ENCODE data around the gene MRPL19. TPM values are rescaled to one million over a fixed set of nuclear protein-coding genes. Genes with fewer than 3 reads are reported as not detected.
"Not testable (repeated sequence)": the region's sequence is repeated elsewhere in the genome, so short reads cannot be mapped to it uniquely, and the experiment has no call there.

MRPL19 gene
- total RNA-seq, 2 donors from 2014 or later: 39.2 to 56.4 TPM

DNA sequence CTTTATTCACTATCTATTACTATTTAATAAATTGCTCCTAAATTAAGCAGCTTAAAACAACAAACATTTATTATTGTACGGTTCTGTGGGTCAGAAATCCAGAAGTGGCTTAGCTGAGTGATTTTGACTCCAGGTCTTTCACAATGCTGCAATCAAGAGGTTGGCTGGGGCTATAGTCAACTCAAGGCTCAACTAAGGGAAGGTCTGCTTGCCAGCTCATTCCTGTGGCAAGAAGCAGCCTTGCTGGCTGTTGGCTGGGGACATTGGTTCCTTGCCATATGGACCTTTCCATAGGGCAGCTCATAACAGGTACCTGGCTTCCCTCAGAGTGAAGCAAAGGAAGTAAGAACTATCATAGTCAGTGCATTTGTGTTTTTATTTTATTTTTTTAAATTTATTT is 5.0 kb upstream of the MRPL19 start:
- no peak overlapping the region for H3K27ac Mint-ChIP-seq
- H3K36me3 Mint-ChIP-seq: peaks cover 12 to 13% of the 10 kb centered on the region in 2 donors
- no peaks in the 10 kb centered on the region for H3K9me3 Mint-ChIP-seq
- no peak for DNase-seq (ENCODE audit: low spot score in 2 of 2)
- no peak for ATAC-seq

GRCh38 chr2:75643980-75644379 is 2.6 kb upstream of the MRPL19 start:
- ATAC-seq (no peak), DNase-seq (ENCODE audit: low spot score in 2 of 2) (no peak)
- peaks cover 16 to 22% of the 10 kb centered on the region in 2 donors for H3K36me3 Mint-ChIP-seq
- no peaks in the 10 kb centered on the region for H3K9me3 Mint-ChIP-seq
- no peak overlapping the region for H3K27ac Mint-ChIP-seq

GRCh38 chr2:75645643-75646042 is 940 bp upstream of the MRPL19 start:
- peak overlapping the region in 1 of 2 donors; percentile 97 for H3K27ac Mint-ChIP-seq
- DNase-seq (ENCODE audit: low spot score in 2 of 2): no peak
- H3K36me3 Mint-ChIP-seq: peaks cover 21 to 25% of the 10 kb centered on the region in 2 donors
- no peaks in the 10 kb centered on the region for H3K9me3 Mint-ChIP-seq
- no peak for ATAC-seq

DNA sequence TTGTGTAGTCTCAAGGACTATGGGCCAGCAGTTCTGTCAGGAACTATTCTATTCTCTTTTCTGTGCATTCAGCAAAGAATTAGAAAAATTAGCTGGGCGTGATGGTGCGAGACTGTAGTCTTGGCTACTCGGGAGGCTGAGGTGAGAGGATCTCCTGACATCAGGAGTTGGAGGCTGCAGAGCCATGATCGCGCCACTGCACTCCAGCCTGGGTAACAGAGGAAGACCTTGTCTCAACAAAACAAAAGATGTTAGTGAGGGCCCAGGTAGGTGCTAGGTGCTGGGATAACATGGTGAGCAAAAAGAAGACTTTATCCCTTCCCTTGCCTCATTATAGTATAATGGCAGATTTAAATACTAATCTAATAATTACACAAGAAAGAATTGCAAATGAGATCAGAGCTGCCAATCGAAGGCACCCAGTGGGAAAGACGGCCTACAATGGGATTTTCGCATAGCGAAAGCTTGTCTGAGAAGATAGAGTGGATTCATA is 447 bp upstream of the MRPL19 start:
- DNase-seq (ENCODE audit: low spot score in 2 of 2): no peak
- no peaks in the 10 kb centered on the region for H3K9me3 Mint-ChIP-seq
- peaks cover 23 to 25% of the 10 kb centered on the region in 2 donors for H3K36me3 Mint-ChIP-seq
- H3K27ac Mint-ChIP-seq: peak overlapping the region; percentile 97
- no peak for ATAC-seq

GRCh38 chr2:75647771-75648170 is 1.2 kb downstream of the MRPL19 start:
- ATAC-seq (no peak), DNase-seq (ENCODE audit: low spot score in 2 of 2) (no peak)
- peaks cover 29 to 31% of the 10 kb centered on the region in 2 donors for H3K36me3 Mint-ChIP-seq
- H3K27ac Mint-ChIP-seq: peak overlapping the region; percentile 97
- H3K9me3 Mint-ChIP-seq: no peaks in the 10 kb centered on the region

DNA sequence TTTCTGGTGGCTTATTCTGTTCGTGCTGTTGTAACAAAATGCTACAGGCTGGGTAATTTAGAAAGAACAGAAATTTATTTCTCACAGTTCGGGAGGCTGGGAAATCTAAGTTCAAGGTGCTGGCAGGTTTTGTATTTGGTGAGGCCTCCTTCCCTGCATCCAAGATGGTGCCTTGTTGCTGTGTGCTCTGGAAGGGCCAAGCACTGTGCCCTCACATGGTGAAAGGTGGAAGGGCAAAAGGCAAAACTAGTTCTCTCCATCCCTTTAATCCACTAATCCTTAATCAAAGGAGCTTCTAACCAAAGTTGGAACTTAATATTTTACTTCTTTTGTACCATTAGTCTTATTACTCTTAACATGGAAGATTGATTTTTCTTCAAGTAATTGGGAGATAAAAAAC is 7.4 kb downstream of the MRPL19 start:
- H3K9me3 Mint-ChIP-seq: peaks cover 7 to 9% of the 10 kb centered on the region in 2 donors
- H3K27ac Mint-ChIP-seq: peak overlapping the region in 1 of 2 donors; percentile 45
- no peak for ATAC-seq
- DNase-seq (ENCODE audit: low spot score in 2 of 2): no peak
- peaks cover 50 to 71% of the 10 kb centered on the region in 2 donors for H3K36me3 Mint-ChIP-seq

- peaks cover 18% of the 10 kb centered on the region in 2 donors for H3K9me3 Mint-ChIP-seq
- ATAC-seq (peak in 1 of 2 donors; percentile 16), DNase-seq (ENCODE audit: low spot score in 2 of 2) (no peak)
- H3K27ac Mint-ChIP-seq: no peak overlapping the region
- H3K36me3 Mint-ChIP-seq: peaks cover 65 to 82% of the 10 kb centered on the region in 2 donors
Measured at GRCh38 chr2:75655861-75656260, 9.3 kb downstream of the MRPL19 start.

- Mint-ChIP-seq H3K27ac (no peak overlapping the region), H3K9me3 (peaks cover 18% of the 10 kb centered on the region in 2 donors), H3K36me3 (peaks cover 70 to 89% of the 10 kb centered on the region in 2 donors)
- no peak for ATAC-seq
- DNase-seq (ENCODE audit: low spot score in 2 of 2): no peak
Measured at GRCh38 chr2:75656563-75656962, 10.0 kb downstream of the MRPL19 start.

DNA sequence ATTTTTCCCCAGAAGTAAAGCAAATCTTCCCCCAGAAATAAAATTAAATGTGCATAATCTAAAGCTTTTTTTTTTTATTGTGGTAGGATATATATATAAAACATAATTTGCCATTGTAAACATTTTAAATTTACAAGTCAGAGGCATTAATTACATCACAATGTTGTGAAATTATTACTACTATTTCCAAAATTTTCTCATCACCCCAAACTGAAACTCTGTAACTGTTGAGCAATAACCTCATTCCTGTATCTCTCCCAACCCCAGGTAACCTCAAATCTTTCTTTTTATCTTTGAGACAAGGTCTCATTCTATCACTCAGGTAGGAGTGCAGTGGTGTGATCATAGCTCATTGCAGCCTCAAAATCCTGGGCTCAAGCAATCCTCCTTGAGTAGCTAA is 11.2 kb downstream of the MRPL19 start:
- no peak for DNase-seq (ENCODE audit: low spot score in 2 of 2)
- H3K36me3 Mint-ChIP-seq: peaks cover 69 to 95% of the 10 kb centered on the region in 2 donors
- no peak overlapping the region for H3K27ac Mint-ChIP-seq
- H3K9me3 Mint-ChIP-seq: peaks cover 18% of the 10 kb centered on the region in 2 donors
- ATAC-seq: no peak

- Mint-ChIP-seq H3K27ac (no peak overlapping the region), H3K9me3 (no peaks in the 10 kb centered on the region), H3K36me3 (peaks cover 11 to 29% of the 10 kb centered on the region in 2 donors)
- ATAC-seq: no peak
- no peak for DNase-seq (ENCODE audit: low spot score in 2 of 2)
Measured at GRCh38 chr2:75666911-75667310, 20.3 kb downstream of the MRPL19 start.

DNA sequence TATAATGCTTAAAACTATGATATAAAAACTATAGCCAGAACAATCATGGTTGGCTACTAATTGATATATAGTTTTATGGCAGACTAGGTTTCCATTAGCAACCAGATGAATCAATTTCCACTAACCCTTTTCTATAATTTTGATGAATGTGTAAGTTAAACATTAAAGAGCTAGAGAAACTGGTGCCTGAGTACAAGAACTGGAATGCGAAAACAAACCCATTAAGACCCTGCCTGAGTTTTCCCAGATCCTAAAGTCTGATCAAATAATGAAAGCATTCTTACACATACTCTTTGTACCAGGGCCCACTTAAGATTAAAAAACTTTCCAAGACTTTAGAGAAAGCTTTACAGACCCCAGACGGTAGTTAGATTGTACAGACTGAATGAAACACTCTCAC is 21.3 kb downstream of the MRPL19 start:
- ATAC-seq: no peak
- H3K36me3 Mint-ChIP-seq: peaks cover 14 to 25% of the 10 kb centered on the region in 2 donors
- no peaks in the 10 kb centered on the region for H3K9me3 Mint-ChIP-seq
- DNase-seq (ENCODE audit: low spot score in 2 of 2): no peak
- H3K27ac Mint-ChIP-seq: no peak overlapping the region

GRCh38 chr2:75675423-75675822 is 28.8 kb downstream of the MRPL19 start:
- DNase-seq (ENCODE audit: low spot score in 2 of 2); H3K27ac Mint-ChIP-seq; ATAC-seq; H3K9me3 Mint-ChIP-seq: not testable (repeated sequence)
- H3K36me3 Mint-ChIP-seq: peaks cover 20% of the 10 kb centered on the region in 2 donors

GRCh38 chr2:75675908-75676307 is 29.3 kb downstream of the MRPL19 start:
- Mint-ChIP-seq H3K36me3 (peaks cover 16 to 18% of the 10 kb centered on the region in 2 donors), H3K9me3 (no peaks in the 10 kb centered on the region), H3K27ac (no peak overlapping the region)
- DNase-seq (ENCODE audit: low spot score in 2 of 2): no peak
- no peak for ATAC-seq

- DNase-seq (ENCODE audit: low spot score in 2 of 2) (no peak), ATAC-seq (no peak)
- Mint-ChIP-seq H3K9me3 (no peaks in the 10 kb centered on the region), H3K27ac (no peak overlapping the region), H3K36me3 (peaks cover 10 to 13% of the 10 kb centered on the region in 2 donors)
Measured at GRCh38 chr2:75676464-75676863, 29.9 kb downstream of the MRPL19 start.

DNA sequence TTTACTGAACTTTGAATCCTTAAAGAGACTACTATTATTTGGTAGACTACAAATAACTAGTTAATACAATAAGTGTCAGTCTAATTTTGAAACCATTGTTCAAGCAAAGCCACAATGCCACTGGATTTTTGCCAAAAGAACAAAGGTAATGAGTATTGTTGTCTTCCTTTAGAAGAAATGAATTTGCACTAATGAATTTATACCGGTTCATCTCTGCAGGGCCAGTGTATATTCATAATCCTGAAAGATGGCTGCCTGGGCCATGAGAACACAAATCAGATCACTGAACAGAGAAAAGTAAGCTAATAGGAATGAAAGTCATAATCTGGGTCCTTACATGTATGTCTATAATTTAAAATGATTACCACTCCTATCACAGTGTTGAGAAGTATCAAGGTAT is 33.0 kb downstream of the MRPL19 start:
- H3K9me3 Mint-ChIP-seq: no peaks in the 10 kb centered on the region
- DNase-seq (ENCODE audit: low spot score in 2 of 2): no peak
- no peak for ATAC-seq
- H3K27ac Mint-ChIP-seq: peak overlapping the region in 1 of 2 donors; percentile 33
- H3K36me3 Mint-ChIP-seq: peaks cover 12 to 13% of the 10 kb centered on the region in 2 donors

GRCh38 chr2:75680402-75680801 is 33.8 kb downstream of the MRPL19 start:
- ATAC-seq: no peak

GRCh38 chr2:75683430-75683829 is 36.8 kb downstream of the MRPL19 start:
- not testable (repeated sequence) for DNase-seq (ENCODE audit: low spot score in 2 of 2); H3K9me3 Mint-ChIP-seq; H3K27ac Mint-ChIP-seq; ATAC-seq
- peaks cover 27% of the 10 kb centered on the region in 2 donors for H3K36me3 Mint-ChIP-seq

More at GRCh38 chr2:75680402-75680801, 33.8 kb downstream of the MRPL19 start:
- Mint-ChIP-seq H3K9me3 (no peaks in the 10 kb centered on the region), H3K27ac (peak overlapping the region in 1 of 2 donors; percentile 50), H3K36me3 (peaks cover 21% of the 10 kb centered on the region in 2 donors)
- no peak for DNase-seq (ENCODE audit: low spot score in 2 of 2)

- Mint-ChIP-seq H3K9me3 (no peaks in the 10 kb centered on the region), H3K36me3 (peaks cover 20 to 28% of the 10 kb centered on the region in 2 donors), H3K27ac (no peak overlapping the region)
- ATAC-seq (no peak), DNase-seq (ENCODE audit: low spot score in 2 of 2) (no peak)
Measured at GRCh38 chr2:75688196-75688595, 41.6 kb downstream of the MRPL19 start.
